ENCODE data around the gene ANKRD42.

DNA sequence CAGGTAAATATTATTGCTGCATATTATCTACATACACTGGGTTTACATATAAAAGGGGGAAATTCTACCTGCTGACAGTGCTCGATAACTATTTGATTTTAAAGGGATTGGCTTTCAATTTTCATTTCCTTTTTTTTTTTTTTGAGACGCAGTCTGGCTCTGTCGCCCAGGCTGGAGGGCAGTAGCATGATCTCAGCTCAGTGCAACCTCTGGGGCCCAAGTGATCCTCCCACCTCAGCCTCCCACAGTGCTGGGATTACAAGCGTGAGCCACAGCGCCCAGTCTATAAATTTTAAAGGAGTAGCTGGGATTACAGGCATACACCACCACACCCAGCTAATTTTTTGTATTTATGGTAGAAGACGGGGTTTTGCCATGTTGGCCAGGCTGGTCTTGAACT, 39.7 kb upstream of the ANKRD42 start:
- TF ChIP-seq EP300 (IDR thresholded peaks at IDR 0.05; ENCODE audit: low read depth) (no peak), POLR2A (IDR thresholded peaks at IDR 0.05) (no peak), POLR2AphosphoS5 (IDR thresholded peaks at IDR 0.05) (no peak)
- TF ChIP-seq, protein P1, sequence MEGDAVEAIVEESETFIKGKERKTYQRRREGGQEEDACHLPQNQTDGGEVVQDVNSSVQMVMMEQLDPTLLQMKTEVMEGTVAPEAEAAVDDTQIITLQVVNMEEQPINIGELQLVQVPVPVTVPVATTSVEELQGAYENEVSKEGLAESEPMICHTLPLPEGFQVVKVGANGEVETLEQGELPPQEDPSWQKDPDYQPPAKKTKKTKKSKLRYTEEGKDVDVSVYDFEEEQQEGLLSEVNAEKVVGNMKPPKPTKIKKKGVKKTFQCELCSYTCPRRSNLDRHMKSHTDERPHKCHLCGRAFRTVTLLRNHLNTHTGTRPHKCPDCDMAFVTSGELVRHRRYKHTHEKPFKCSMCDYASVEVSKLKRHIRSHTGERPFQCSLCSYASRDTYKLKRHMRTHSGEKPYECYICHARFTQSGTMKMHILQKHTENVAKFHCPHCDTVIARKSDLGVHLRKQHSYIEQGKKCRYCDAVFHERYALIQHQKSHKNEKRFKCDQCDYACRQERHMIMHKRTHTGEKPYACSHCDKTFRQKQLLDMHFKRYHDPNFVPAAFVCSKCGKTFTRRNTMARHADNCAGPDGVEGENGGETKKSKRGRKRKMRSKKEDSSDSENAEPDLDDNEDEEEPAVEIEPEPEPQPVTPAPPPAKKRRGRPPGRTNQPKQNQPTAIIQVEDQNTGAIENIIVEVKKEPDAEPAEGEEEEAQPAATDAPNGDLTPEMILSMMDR (IDR thresholded peaks at IDR 0.05), result no peak

Data from transverse colon (tissue), 4 donors.